NCI-H2107 treated with DMSO at 0.1 percent for 48 hours (cell line): ENCODE measurements around the gene LDLRAD4.
A peak's percentile ranks its signal among the peaks of the same experiment; 100 is the strongest.

Experiments used
- DNase-seq: peaks from one replicate; lab custom pipeline; 2025; ENCODE audit not compliant: unreplicated experiment; lab: John Stamatoyannopoulos, UW

Gene LDLRAD4

DNA sequence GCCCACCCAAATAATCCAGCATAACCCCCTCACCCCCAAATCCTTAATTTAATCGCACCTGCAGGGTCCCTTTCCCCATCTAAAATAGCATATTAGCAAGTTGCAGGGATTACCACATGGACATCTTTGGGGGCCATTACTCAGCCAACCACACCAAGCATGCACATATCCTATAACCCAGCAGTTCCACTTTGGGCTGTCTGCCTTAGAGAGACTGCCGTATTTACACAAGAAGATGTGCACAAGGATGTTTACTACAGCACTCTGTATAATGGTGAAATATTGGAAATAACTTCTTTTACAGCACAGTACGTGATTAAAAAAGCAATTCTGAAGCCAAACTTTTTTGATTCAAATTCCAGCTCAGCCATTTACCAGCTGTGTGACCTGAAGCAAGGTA is 17.3 kb upstream of the LDLRAD4 start:
- DNase-seq = no peak

- DNase-seq = no peak
Measured at GRCh38 chr18:13202571-13202970, 16.0 kb upstream of the LDLRAD4 start.

- no peak for DNase-seq
Measured at GRCh38 chr18:13206301-13206700, 12.3 kb upstream of the LDLRAD4 start.

DNA sequence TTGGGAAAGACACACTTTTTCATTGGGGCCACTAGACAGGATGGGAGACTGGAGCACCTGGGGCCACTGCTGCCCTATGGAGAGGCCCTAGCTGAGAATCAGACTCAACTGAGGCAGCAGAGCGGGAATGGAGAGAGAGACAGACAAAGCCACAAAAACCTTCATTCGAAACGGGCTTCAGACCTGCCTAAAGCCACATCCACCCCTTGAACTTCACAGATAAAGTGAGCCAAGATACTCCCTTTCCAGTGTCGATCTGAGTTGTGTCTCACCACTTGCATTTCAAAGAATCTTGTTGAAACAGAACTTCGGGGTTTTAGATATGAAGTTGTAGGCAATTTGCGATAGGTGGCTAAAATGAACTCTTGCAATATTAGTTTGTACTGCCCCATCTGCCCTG is 11.3 kb upstream of the LDLRAD4 start:
- DNase-seq = no peak

- DNase-seq = no peak
Measured at GRCh38 chr18:13211534-13211933, 7.0 kb upstream of the LDLRAD4 start.

DNA sequence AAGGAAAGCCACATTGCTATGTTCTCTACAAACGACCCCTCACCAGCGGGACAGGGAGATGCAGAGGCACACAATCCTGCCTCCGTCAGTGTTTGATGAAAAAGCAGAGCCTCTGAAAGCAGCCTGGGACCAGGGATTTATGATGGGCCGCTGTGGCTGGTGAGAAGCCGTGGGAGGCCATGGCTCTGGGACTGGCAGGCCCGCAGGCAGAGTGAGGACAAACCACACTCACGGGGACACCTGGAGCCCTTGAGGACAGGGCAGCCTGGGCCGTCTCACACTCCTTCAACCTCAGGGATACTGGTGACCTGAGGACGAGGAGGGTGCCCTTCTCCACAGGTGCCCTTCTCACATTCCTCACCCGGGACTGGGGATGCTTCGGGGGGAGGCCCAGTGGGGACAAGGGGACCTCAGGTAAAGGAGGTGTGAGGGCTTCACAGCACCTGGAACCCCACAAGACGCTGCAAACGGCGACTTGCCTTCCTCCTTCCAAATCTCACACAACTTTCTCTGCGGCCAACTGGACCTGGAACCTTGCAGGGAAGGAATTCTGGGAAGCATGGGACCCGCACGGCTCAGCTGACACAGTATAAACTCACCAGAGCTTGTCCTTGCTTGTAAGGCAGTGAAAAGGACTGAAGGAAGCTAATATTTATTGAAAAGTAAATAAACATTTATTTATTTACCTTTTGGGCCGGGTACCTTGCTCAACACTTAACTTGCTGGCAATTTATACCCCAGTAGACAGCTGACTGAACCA is 5.3 kb upstream of the LDLRAD4 start:
- DNase-seq = no peak

DNA sequence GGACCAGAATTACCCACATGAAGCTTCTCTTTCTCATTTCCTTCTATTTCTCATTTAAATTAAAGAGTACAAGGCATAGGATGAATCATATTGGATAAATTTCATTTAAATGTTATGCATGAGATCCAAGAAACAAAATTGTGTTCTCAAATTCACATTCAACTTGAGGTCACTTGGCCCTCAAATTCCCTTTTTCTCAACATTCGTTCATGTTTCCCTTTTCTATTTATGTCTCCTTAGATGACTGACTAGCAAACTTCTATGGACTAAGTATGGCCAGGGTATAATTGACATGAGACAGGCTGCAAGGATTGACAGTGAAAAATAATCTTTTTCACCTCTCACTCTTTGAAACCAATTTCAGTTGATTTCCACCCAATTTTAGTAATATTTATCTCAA is 4.0 kb upstream of the LDLRAD4 start:
- DNase-seq = no peak

DNA sequence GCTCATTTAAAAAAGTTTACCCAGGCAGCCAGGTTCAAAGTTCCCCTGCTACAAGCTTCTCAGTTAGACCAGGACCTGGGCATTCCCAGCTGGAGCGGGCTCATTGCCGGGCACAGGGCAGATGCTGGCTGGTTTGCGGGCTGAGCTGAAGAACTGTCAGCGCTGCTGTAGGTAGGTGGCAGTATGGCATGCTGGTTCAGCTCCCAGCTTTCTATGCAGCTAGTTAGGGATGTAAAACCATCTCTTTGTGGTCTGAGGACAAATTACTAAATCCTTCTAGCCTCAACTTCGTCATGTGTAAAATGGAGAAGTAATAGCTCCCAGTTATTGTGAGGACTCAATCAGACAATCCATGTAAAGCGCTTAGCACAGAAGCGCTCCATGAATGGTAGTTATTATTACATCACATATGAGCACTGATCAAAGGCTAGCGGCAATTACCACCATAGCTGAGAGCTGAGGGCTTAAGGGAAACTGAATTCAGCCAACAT is 2.4 kb upstream of the LDLRAD4 start:
- DNase-seq = peak; percentile 38

DNA sequence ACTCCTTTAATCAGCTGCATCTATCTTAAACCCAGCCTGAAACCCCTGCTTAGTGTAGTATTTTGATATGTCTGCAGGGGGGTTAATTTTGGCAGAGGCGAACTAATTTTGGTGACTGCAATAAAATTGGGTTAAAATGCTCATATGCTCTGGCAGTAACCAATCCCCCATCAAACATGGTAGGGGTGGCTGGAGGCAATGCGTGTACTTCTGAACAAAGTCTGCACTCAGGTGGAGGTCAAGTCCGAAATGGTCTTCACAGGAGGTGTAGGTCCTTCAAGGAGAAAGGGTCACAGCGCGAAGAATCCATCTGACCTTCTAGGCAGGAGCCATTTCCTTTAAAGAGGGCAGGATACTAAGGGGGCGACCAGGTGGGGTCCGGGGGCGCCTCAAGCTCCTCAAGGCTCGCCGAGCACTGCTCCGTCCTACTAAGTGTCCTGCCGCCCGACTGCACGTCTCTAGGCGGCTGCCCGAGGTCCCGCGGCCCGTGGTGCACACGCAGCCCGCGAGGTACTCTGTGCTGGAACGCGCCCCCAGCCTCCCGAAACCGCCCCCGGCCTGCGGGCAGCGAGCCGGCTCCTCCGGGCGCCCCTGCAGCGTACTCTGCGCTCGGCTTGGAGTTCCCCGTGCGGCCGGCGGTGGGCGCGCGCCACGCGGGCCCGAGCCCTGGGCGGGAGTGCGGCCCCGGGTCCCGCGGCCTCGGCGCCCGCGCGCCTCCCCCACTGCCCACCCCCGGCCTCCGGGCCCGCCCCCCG is 1.7 kb upstream of the LDLRAD4 start:
- no peak for DNase-seq

- no peak for DNase-seq
Measured at GRCh38 chr18:13217466-13217961, 1.0 kb upstream of the LDLRAD4 start.

DNA sequence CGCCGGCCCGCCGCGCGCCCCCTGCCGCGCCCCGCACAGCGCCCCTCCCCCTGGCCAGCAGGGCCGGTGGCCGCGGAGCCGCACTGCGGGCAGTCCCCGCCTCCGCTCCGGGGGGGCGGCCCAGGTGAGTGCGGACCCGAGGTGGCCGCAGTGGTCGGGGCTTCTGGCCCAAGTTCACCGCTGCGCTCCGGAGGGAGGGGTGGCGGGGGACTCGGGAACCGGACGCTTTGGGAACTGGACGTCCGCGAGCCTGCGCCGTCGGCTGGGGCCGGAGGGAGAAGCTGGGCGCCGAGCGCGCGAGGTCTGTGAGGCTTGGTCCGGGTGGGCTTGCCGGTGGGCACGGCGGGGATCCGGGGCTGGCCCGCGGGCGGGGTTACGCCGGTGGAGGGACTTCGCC is 591 bp upstream of the LDLRAD4 start:
- no peak for DNase-seq

DNA sequence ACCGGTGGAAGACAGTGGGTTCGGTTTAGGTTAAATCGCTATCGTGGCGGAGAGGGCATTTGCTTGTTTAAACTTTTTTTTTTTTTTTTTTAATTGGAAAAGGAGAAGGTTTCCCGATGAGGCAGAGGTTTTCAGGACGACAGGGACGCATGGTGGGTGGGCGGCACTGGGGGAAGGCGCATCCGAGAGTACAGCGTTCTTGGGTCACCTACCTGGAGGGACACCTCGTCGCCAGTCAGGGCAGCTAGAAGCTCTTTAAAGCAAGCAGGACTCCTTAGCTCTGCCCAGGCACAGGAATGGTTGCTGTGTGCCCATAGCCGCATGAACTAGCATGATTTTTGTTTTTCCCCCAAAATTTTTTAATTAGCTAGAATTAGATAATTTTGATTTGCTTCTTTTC is 437 bp downstream of the LDLRAD4 start:
- no peak for DNase-seq

DNA sequence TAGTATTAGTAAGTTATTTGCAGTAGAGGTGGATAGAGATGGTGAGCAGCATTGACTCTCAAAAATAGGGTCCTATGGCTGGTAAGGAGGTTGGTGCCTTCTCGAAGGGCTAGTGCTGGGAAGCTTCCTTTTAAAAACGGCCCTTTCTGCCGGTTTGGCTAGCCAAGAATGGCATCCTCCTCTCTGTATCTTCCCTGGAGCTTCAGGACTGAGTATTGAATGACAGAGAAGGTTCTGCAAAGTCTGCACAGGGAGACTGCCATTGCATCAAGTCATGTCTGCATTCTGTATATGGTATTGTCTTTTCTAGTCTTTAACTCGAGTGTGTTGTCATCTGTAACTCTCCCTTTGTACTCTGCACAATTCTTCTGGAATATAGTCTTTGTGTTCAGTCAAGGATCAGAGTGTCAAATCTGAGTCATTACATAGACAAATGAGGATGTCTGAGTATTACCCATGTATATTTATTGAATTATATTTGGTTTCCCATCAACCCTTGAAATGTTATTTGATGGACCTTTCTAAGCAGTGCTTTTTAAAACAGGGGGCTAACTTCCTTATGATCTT is 1.1 kb downstream of the LDLRAD4 start:
- DNase-seq = no peak

GRCh38 chr18:13220361-13220991 is 1.9 kb downstream of the LDLRAD4 start:
- DNase-seq = no peak

- DNase-seq = peak; percentile 34
Measured at GRCh38 chr18:13221869-13222855, 3.6 kb downstream of the LDLRAD4 start.

- DNase-seq = peak; percentile 57
Measured at GRCh38 chr18:13222856-13223281, 4.3 kb downstream of the LDLRAD4 start.

DNA sequence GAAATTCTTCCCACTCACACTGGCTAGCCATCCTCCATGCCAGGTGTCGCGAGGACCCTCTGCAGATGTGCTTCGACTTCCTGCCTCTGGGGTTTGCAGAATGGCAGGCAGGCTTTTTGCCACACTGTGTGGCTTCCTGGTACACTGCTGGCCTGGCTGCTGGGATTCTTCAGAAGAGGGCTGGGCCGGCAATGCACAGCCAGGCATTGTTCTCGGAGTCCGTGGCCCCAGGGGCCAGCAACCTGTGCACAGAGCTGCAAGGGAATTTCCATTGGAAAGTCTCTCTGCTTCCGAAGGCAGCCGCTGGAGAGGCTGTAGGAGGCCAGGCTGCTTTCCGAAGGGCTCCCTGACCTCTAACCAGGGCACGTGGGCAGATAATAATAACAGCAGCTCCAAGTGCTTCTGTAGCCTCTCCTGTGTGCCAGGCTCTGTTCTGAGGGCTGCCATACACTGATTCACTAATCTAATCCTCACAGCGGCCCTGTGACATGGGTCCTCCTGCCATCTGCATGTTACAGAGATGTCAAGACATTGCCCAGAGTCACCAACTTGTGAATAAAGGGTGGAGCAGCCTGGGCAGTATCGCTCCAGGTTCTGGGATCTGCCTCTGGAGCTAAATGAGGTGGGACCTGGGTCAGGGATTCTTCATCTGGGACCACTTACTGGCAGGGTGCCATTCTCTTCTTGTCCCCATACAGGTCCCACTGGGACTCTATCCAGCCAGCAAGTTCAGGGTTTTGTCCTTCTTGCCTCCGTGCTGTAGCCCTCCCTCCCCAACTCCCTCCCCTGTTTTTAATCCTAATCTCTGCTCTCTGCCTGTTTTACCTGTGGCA is 5.0 kb downstream of the LDLRAD4 start:
- no peak for DNase-seq

- no peak for DNase-seq
Measured at GRCh38 chr18:13225261-13225660, 6.7 kb downstream of the LDLRAD4 start.

- DNase-seq = no peak
Measured at GRCh38 chr18:13226533-13227144, 8.1 kb downstream of the LDLRAD4 start.
